Measurements from ENCODE around the gene MAPK4.

MAPK4 gene

DNA sequence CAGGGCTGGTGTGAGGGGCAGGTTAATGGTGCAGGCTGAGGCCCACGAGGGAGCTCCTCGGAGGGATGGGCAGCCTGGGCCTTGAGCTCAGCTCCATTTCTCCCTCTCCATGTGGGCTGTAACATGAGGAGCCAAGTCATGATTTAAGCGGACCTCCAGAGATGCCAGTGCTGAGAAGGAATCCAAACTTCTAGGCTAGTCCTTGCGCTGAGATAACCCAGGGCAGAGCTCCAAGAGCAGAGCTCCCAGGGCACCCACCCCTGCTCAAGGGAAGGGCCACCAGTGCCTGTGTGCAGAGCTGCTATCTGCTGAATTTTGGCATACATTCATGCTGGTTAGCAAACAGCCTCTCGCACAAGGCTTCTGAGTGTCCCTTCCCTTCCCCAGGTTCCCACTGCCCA is 164.9 kb downstream of the MAPK4 start:
- DNase-seq, result no peak

DNA sequence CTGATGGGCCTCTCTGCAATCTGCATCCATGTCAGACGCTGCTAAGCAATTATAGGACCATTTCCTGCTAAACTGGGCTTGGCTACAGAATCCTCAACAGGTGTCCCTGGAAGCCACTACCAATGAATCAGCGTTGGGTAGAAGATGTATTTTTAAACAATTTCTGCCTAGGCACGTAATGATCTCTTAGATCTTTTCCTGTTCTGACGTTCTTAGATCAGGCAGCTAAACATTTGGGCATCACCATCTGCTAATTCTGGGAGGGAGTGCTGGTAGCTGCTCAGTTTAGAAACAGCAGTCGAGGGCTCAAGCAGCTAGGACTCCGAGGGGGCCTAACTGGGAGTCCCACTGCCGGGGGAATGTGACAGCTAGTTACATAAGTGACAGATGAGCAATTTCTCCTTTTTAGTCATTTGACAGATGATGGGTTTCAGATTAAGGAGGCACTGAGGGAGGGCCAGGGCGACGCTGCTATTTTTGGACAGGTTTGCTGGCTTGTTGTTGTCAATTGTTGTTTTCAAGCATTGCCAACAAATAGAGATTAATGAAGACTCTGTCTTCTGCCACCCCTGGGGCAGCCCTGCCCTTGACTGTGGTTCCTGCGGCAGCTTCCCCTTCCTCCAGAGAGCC is 167.2 kb downstream of the MAPK4 start:
- no peak for DNase-seq

DNA sequence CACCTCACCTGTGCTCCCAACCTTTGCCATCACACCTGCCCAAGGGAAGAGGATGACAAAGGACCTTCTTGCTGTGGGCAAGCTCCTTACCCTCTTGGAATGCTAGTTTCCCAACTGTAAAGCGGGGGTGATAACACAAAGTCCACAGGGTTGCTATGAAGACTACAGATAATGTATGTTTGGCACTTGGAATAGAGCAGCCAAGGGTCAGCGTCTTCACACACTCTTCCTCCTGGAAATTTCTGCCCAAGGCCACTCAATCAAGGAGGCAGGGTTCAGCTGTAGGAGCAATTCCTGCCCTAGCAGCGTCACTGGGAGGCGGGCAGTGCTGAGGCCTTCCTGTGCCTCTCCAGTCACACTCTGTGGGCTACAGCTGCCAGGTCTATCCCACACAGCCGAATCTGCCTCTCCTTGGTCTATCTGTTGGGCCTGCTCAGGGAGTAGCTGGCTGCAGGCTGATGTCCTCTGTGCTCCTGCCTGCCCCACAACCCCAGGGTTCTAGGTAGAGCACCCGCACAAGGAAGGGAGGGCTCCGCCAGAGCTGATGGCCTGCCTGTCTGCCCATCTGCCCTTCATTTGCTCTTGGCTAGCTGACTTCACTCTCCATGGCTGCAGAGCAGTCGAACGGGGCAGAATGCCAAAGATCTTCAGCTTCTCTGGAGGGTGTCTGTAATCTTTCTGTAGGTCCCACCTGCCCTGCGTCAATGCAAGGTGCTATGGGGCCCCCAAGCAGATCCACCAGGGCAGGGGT is 168.0 kb downstream of the MAPK4 start:
- no peak for DNase-seq

GRCh38 chr18:50729376-50729775 is 169.5 kb downstream of the MAPK4 start:
- no peak for DNase-seq

DNA sequence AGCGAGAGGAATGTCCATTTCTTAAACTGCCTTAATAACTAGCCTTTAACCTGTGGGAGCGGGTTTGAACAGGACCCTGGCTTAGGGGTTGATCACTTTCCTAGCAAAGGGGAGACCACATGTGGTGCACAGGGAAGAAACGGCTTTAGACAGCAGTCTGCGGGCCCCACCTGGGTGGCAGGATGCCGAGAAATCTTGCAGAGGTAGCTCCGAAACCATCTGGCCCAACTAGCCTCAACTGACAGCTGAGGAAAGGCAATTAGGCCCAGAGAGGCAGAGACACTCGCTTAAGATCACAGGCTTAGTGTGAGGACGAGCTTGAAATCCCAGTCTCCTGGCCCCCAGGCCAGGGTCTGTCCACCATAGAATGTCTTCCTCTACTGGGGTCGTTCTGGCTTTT is 170.1 kb downstream of the MAPK4 start:
- no peak for DNase-seq

DNA sequence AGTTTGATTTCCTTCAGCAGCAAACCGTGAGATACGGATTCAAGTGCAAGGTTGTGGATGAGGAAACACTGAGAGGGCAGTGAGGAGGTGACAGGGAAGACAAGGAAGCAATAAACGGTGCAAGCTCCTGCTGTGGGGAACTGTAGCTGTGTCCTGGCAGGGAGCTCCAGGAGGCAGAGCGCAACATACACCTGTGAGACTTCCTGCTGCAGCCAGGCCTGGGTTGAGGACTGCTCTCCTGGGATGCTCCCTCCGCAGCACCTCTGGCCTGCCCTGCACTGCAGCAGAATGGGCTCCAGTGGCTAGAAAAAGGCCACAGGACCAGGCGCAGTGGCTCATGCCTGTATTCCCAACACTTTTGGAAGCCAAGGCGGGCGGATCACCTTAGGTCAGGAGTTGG is 174.5 kb downstream of the MAPK4 start:
- no peak for DNase-seq

- no peak for DNase-seq
Observed at GRCh38 chr18:50734886-50735285, 175.0 kb downstream of the MAPK4 start.

DNA sequence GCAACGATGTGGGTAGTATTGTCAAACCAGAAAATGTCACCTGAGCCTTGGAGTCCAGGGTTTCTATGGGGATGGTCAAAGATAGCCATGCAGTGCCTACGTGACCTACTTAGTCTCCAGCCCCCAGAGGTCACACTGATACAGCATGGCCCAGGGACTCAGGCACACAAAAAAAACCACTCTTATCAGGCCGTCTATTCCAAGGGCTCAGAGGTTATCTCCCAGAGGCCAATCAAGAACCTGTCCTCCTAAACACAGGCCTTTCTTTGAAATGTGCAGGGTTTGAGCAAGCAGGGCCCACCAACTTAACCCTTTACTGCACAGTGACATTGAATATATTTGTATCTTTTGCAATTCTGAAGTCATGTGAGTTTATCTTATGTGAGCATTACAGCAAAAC is 177.2 kb downstream of the MAPK4 start:
- DNase-seq, result no peak

DNA sequence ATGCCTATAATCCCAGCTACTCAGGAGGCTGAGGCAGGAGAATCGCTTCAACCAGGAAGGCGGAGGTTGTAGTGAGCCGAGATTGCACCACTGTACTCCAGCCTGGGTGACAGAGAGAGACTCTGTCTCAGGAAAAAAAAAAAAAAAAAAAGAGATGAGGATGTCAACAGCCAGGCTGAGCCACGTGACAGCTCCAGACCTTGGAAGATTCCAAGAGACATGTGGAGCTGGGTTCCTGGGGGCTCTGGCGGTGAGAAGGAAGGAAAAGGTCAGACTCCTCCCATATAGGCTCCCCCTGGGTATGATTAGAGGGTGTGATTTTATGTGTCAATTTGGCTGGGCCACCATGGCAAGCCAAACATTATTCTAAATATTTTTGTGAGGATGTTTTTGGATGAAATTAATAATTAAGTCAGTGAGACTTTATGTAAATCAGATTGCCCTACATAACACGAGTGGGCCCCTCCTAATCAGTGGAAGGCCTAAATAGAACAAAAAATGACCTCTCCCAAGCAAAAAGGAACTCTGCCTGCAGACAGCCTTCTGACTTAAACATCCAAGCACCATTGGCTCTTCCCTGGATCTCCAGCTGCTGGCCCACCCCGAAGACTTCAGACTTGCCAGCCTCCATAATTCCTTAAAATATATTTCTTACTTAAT is 178.3 kb downstream of the MAPK4 start:
- DNase-seq, result no peak

- no peak for DNase-seq
Observed at GRCh38 chr18:50742952-50743351, 183.1 kb downstream of the MAPK4 start.

DNA sequence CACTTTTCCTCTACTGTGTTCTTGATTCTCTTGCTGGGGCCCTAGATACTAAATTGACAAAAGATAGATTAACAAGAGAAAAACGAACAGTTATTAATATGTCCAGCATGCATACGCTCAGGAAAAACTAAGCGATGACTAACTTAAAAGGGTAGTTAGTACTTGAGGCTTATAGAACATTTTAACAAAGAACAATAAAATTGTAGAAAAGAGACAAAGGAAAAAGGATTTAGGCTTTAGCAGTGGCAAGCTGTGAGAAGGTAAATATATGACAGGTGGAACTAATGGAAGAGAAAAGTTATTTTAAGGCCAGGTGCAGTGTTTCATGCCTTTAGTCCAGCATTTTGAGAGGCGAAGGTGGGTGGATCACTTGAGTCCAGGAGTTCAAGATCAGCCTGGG is 184.4 kb downstream of the MAPK4 start:
- no peak for DNase-seq

DNA sequence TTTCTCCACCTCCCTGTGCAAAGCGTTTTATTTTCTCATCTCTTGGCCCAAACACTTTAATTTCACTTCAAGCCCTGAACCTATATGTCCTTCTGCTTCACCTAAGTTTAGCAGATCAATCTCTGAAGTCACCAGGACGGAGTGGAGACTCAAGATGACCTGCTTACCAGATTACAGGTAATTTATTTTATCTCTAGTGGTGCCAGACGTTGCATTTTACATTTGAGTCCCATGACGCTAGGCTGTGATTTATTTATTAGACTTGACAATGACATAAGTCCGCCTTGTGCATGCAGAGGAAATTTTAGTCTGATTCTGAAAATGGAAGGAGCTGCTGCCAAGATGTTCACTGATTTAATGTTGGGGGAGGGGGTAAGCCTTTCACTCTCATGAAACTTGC is 186.1 kb downstream of the MAPK4 start:
- no peak for DNase-seq

- no peak for DNase-seq
Observed at GRCh38 chr18:50747849-50748242, 188.0 kb downstream of the MAPK4 start.

DNA sequence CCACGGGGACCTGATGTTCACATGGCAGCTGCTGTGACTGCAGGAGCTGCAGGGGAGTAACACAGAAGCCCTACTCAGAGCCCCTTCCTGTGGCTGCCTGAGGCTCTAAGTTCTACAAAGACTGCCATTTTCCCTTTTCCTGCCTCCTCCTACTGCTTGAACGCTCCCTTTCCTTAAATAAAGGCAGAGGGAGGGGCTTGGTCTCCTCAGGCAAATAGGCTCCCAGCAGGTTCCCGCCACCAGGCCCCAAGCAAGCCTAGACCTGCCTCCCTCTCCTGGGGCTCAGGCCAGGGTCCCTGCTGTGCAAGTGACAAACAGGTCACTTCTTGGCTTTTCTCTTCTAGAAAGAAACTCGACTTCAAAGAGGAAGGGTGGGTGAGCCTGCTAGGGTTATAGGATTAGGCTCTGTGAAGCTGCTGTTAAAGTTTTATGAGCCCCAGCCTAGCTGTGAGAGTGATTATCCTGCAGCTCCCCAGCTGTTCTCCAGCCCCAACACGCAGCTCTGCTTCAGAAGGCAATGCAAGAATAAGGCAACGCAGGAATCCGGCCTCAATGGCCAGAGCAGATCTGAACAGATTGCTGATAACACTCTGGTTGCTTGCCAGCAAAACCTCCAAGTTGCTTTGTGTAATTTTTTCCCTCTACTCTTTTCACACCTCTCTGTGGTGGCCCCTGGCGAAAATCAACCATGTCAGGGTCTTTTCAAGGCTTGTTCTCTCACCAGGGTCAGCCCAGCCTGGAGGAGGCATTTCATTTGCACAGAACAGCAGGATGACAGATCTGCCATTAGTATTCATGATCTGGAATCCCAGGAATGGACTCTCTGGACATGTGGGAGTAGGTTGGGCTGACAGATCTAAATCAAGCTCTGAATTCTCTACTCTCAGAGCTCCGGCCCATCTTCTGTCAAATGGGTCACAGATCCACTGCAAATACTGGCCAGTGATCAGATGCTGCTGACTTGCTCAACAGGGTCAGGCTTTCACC is 188.6 kb downstream of the MAPK4 start:
- no peak for DNase-seq

- DNase-seq, result no peak
Observed at GRCh38 chr18:50749421-50749820, 189.5 kb downstream of the MAPK4 start.

- DNase-seq, result no peak
Observed at GRCh38 chr18:50749945-50750344, 190.1 kb downstream of the MAPK4 start.

DNA sequence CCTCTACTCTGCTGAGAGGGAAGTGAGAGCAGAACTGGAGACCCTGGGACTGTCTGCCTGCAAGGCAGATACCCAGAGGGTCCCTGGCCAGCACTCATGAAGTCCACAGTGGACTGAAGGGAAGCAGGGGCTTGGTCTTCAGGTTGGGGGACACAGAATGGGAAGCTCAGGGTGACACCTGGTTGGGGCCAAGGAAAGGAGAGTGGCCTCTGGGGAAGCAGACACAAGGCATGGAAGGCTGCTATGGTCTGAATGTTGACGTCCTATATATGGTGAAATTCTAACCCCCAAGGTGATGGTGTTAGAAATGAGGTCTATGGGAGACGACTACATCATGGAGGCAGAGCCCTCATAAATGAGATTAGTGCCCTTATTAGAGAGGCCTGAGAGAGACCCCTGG is 190.7 kb downstream of the MAPK4 start:
- DNase-seq, result no peak

DNA sequence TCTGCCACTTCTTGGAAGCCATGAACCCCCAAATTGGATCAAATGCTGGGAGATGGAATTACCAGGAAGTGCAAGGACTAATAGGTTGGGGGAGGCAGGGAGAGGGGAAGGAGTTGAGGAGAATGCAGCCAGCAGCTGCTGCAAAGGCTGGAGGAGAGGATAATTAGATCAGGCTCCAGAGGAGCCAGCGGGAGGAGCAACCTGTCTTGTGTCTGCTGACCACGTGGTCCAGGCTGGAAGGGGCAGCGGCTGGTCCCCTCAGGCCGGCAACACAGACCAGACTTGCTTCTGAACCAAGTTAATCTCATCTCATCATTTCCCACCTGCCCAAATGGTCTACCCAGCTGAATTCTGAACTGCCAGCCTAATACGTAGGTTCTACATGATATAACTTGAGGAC is 191.6 kb downstream of the MAPK4 start:
- DNase-seq, result no peak

- no peak for DNase-seq
Observed at GRCh38 chr18:50751947-50752346, 192.1 kb downstream of the MAPK4 start.

GRCh38 chr18:50753311-50753710 is 193.4 kb downstream of the MAPK4 start:
- DNase-seq, result no peak

GRCh38 chr18:50754297-50754696 is 194.4 kb downstream of the MAPK4 start:
- no peak for DNase-seq

DNA sequence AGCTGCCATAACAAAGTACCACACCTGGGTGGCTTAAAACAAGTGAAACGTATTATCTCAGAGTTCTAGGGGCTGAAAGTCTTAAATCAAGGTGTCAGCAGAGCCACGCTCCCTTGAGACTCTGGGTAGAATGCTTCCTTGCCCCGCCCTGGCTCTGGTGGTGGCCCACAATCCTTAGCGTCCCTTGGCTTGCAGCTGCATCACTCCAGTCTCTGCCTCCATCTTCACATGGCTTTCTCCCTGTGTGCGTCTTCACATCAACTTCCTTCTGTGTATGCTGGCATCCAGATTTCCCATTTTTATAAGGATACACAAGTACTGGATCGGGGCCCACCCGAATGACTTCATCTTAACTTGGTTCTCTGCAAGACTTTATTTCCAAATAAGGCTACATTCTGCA is 197.5 kb downstream of the MAPK4 start:
- no peak for DNase-seq

GRCh38 chr18:50769463-50769862 is 209.6 kb downstream of the MAPK4 start:
- no peak for DNase-seq

All from NCI-H1048 (cell line).